Measurements from ENCODE around the gene DENND1C. TPM values are rescaled to one million over a fixed set of nuclear protein-coding genes. Genes with fewer than 3 reads are reported as not detected.

The DENND1C gene
- total RNA-seq, 2 donors from 2014 or later: 2.7 to 3.9 TPM

DNA sequence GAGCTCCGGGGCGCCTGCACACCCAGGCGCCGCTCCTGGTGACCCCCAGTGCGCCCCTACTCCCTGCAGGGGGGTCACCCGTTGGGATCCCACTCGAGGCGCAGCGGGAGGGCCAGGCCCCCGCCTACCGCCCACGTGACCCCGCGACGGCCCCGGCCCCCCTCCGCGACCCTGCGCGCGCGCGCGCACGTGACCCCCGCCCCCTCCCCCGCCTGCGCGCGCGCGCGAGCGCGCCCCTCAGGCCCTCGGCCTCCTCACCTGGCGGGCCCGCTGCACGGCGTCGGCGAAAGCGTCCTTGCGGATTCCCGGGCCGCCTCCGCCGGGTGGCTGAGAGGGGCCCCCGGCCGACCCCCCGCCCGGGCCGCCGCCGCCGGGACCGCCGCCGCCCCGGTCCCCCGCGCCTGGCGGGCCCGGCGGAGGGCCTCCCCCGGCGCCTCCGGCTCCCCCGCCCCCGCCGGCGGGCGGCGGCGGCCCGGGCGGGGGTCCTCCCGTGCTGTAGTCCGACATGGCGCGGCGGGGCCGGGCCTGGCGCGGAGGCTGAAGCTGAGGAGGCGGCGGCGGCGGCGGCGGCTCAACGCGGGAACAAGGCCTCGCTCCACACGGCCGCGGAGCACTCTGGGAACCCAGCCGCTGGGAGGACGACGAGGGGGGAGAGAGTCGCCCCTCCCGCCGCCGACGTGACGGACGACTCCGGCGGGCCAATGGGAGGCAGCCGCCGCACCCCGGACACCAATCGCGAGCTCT lies 57.2 kb downstream of the DENND1C start, which contains the start of gene KHSRP:
KHSRP (minus strand) TSS at position 617 of the 744 bp plus-strand sequence; CDS start at position 507, 110 bp downstream.
- H3K4me1 ChIP-seq (ENCODE audit: control insufficient read depth in 1 of 2, low read depth in 2 of 2): peaks cover 11 to 26% of the 10 kb centered on the region in 2 donors
- no peak for DNase-seq (ENCODE audit: low spot score)
- no peaks in the 10 kb centered on the region for H3K27me3 ChIP-seq (replicated peaks; ENCODE audit: insufficient read depth)
- peaks cover 18% of the 10 kb centered on the region for H3K36me3 ChIP-seq
- TF ChIP-seq, protein P1, sequence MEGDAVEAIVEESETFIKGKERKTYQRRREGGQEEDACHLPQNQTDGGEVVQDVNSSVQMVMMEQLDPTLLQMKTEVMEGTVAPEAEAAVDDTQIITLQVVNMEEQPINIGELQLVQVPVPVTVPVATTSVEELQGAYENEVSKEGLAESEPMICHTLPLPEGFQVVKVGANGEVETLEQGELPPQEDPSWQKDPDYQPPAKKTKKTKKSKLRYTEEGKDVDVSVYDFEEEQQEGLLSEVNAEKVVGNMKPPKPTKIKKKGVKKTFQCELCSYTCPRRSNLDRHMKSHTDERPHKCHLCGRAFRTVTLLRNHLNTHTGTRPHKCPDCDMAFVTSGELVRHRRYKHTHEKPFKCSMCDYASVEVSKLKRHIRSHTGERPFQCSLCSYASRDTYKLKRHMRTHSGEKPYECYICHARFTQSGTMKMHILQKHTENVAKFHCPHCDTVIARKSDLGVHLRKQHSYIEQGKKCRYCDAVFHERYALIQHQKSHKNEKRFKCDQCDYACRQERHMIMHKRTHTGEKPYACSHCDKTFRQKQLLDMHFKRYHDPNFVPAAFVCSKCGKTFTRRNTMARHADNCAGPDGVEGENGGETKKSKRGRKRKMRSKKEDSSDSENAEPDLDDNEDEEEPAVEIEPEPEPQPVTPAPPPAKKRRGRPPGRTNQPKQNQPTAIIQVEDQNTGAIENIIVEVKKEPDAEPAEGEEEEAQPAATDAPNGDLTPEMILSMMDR (IDR thresholded peaks at IDR 0.05): no peak
- H3K27ac ChIP-seq: peak within 1 kb of the TSS; percentile 64 to 68
- ATAC-seq (ENCODE audit: insufficient number of reproducible peaks, low FRiP score, low read depth): no peak
- no peaks in the 10 kb centered on the region for H3K9me3 ChIP-seq
- peak within 1 kb of the TSS; percentile 95 for H3K4me3 ChIP-seq

DNA sequence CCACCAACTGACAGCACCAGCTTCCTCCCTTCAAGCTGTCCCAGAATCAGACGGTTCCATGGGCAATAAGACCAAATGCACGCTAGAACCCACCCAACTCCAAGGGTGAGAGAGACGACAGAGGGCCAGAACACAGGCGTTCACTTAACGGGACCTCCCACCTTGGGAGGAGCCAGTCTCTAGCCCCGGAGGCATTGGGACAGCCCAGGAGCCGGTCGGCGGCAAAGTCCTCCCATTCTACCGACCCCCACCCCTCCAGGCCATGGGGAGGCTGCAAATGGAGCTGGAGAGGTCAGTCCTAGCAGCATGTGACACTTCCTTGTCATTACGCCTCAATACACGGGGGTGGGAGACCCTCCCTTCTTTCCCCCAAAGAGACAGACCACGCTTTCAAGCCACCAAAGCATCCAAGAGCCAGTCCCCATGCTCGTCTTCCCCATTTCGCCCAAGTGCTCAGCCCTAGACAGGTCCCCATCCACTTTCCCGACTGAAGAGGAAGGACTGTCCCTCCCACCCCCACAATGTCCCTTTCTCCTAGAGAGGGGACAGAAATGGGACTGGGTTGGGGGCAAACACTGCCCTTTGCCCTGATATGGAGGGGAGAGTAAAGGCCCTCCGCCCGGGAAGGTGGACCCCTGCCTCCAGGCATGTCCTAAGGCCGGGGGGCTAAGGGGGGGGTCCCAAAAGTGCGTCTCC lies 57.9 kb downstream of the DENND1C start:
- Histone ChIP-seq H3K4me1 (ENCODE audit: control insufficient read depth in 1 of 2, low read depth in 2 of 2) (peaks cover 11 to 26% of the 10 kb centered on the region in 2 donors), H3K4me3 (peak overlapping the region; percentile 95), H3K36me3 (peaks cover 25% of the 10 kb centered on the region), H3K27ac (no peak overlapping the region), H3K27me3 (replicated peaks; ENCODE audit: insufficient read depth) (no peaks in the 10 kb centered on the region), H3K9me3 (no peaks in the 10 kb centered on the region)
- TF ChIP-seq, protein P1 (IDR thresholded peaks at IDR 0.05): no peak
- no peak for DNase-seq (ENCODE audit: low spot score)
- no peak for ATAC-seq (ENCODE audit: insufficient number of reproducible peaks, low FRiP score, low read depth)

- Histone ChIP-seq H3K4me3 (no peak overlapping the region), H3K36me3 (peaks cover 47% of the 10 kb centered on the region), H3K27ac (no peak overlapping the region), H3K4me1 (ENCODE audit: control insufficient read depth in 1 of 2, low read depth in 2 of 2) (peaks cover 11 to 26% of the 10 kb centered on the region in 2 donors), H3K27me3 (replicated peaks; ENCODE audit: insufficient read depth) (no peaks in the 10 kb centered on the region), H3K9me3 (no peaks in the 10 kb centered on the region)
- TF ChIP-seq, protein P1 (IDR thresholded peaks at IDR 0.05): no peak
- DNase-seq (ENCODE audit: low spot score) (no peak), ATAC-seq (ENCODE audit: insufficient number of reproducible peaks, low FRiP score, low read depth) (no peak)
Observed at GRCh38 chr19:6421075-6422014, 60.2 kb downstream of the DENND1C start.

DNA sequence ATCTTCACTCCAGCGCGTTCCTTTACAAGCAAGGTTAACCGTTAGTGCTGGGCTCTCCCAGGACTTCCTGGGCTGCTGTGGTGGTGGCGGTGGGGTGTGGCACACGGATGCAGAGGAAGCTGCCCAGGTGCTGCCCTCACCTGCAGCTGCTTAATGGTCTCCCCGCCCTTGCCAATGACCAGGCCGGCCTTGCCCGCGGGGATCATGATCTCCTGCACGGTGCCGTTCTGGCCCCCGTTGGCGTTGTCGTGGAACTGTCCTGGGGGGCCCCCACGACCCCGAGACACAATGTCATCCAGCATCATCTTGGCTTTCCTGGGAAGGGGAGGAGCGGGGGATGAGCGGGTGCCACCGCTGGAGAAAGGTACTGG lies 63.0 kb downstream of the DENND1C start:
- Histone ChIP-seq H3K9me3 (no peaks in the 10 kb centered on the region), H3K27ac (no peak overlapping the region), H3K4me3 (no peak overlapping the region), H3K36me3 (peaks cover 70% of the 10 kb centered on the region), H3K4me1 (ENCODE audit: control insufficient read depth in 1 of 2, low read depth in 2 of 2) (peaks cover 11 to 22% of the 10 kb centered on the region in 2 donors), H3K27me3 (replicated peaks; ENCODE audit: insufficient read depth) (no peaks in the 10 kb centered on the region)
- TF ChIP-seq, protein P1 (IDR thresholded peaks at IDR 0.05): no peak
- ATAC-seq (ENCODE audit: insufficient number of reproducible peaks, low FRiP score, low read depth): no peak
- no peak for DNase-seq (ENCODE audit: low spot score)

Measured in thoracic aorta (tissue), 2 donors.